ENCODE results near the gene RBMS3.

DNA sequence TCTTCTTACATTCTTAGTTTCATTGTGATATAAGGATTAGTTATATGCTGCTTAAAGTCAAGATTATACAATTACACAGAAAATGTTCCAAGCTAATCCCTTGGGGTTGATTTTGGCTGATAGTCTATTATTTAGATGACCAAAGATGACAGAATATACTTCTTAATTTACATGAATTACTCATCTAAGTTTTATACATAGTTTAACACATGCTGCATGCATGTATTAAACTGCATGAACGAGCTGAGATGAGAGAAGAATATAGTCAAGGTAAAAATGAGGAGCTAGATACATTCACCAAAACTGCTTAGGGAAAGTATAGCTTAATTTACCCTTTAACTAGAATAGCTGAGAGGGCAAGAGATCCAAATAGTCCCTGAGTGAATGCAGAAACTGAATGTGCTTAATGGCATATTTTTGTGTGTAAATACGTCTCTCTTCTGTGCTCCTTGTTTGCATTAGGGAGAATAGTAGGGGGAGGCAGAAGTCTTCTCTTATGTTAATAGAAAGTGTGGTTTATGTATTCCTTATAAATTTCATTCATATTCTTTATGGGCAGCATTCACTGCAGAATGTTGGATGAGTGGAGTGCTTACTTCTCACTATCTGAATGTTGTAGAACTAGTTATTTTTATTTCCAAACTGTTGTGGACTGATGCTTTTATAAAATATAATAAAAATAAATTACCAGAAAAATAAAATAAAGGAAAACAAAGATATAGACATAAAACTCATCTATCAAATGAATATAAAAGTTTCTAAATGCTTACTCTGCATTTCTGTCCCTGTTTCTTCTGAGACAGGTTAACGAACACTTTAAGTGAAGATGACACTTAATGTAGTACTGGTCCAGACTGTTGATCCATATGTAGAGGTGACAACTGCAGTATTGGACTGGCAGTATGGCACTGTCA, 327.8 kb downstream of the RBMS3 start:
- TF ChIP-seq, protein P1, sequence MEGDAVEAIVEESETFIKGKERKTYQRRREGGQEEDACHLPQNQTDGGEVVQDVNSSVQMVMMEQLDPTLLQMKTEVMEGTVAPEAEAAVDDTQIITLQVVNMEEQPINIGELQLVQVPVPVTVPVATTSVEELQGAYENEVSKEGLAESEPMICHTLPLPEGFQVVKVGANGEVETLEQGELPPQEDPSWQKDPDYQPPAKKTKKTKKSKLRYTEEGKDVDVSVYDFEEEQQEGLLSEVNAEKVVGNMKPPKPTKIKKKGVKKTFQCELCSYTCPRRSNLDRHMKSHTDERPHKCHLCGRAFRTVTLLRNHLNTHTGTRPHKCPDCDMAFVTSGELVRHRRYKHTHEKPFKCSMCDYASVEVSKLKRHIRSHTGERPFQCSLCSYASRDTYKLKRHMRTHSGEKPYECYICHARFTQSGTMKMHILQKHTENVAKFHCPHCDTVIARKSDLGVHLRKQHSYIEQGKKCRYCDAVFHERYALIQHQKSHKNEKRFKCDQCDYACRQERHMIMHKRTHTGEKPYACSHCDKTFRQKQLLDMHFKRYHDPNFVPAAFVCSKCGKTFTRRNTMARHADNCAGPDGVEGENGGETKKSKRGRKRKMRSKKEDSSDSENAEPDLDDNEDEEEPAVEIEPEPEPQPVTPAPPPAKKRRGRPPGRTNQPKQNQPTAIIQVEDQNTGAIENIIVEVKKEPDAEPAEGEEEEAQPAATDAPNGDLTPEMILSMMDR (IDR thresholded peaks at IDR 0.05): no peak
- no peak for TF ChIP-seq POLR2A (IDR thresholded peaks at IDR 0.05)
